SK-N-SH (cell line): Measurements from ENCODE around the gene ASPG. TPM values are rescaled to one million over a fixed set of nuclear protein-coding genes. Genes with fewer than 3 reads are reported as not detected.

Experiments
- CTCF ChIA-PET: fragments of 300-600, 350-600 bp; formaldehyde crosslinking; extraction: SDS; loops from one replicate; lab custom pipeline; 2021; lab: Yijun Ruan, JAX
- POLR2A ChIA-PET: fragments of 350-600 bp; sonication (Branson Sonifier 250); formaldehyde crosslinking; extraction: SDS; loops from one replicate; lab custom pipeline; 2020; ENCODE audit warnings: antibody characterized with exemption, inconsistent platforms; lab: Yijun Ruan, JAX
- DNase-seq: peaks from one replicate; pipeline ENCODE4 v3.0.0; 2012
- H2AFZ ChIP-seq: fragments of 200-600 bp; sonication (generic); 2 replicates; pipeline ENCODE4 v1.8.1; 2016; ENCODE audit warnings: antibody characterized with exemption, mild to moderate bottlenecking, low read depth
- H3F3A ChIP-seq: fragments of 200-600 bp; sonication (generic); replicated peaks from 2 replicates; pipeline ENCODE3; 2016; ENCODE audit warnings: antibody characterized with exemption, mild to moderate bottlenecking; ENCODE audit not compliant: insufficient read depth
- H3K27ac ChIP-seq, 2 experiments: fragments of 200-500 bp in 1 of 2; fragments of 200-600 bp in 1 of 2; sonication (Bioruptor generic) in 1 of 2; sonication (generic), shearing (Covaris generic) in 1 of 2; 2 replicates each; pipeline versions ENCODE4 v1.5.1 to v1.6.1; 2014 to 2016; ENCODE audit warnings: low read depth in 2 of 2, inconsistent platforms in 1 of 2, low read length in 1 of 2, mild to moderate bottlenecking in 1 of 2, mixed read lengths in 1 of 2
- H3K27me3 ChIP-seq: fragments of 200-600 bp; sonication (generic), shearing (Covaris generic); 2 replicates; pipeline ENCODE4 v1.6.1; 2016; ENCODE audit warnings: mixed run types; ENCODE audit not compliant: insufficient read depth
- H3K36me3 ChIP-seq, 2 experiments: fragments of 200-500 bp in 1 of 2; fragments of 200-600 bp in 1 of 2; sonication (Bioruptor generic) in 1 of 2; sonication (generic) in 1 of 2; replicated peaks in 1 of 2; 2 replicates each; pipeline versions ENCODE3 to v1.5.1; 2014 to 2016; ENCODE audit warnings: low read length in 1 of 2, mild to moderate bottlenecking in 1 of 2; ENCODE audit not compliant: insufficient read depth in 2 of 2, control insufficient read depth in 1 of 2
- H3K4me1 ChIP-seq, 2 experiments: fragments of 200-500 bp in 1 of 2; fragments of 200-600 bp in 1 of 2; sonication (Bioruptor generic) in 1 of 2; sonication (generic), shearing (Covaris generic) in 1 of 2; 2 replicates each; pipeline versions ENCODE4 v1.5.1 to v1.6.1; 2014 to 2016; ENCODE audit warnings: low read depth in 1 of 2, low read length in 1 of 2, mixed run types in 1 of 2; ENCODE audit not compliant: insufficient read depth in 2 of 2, control insufficient read depth in 1 of 2
- H3K4me2 ChIP-seq: fragments of 200-600 bp; sonication (generic), shearing (Covaris generic); 2 replicates; pipeline ENCODE4 v1.6.1; 2017; ENCODE audit warnings: mixed run types
- H3K4me3 ChIP-seq, 2 experiments: fragments of 200-500 bp in 1 of 2; fragments of 200-600 bp in 1 of 2; sonication (Bioruptor generic) in 1 of 2; sonication (generic), shearing (Covaris generic) in 1 of 2; 2 replicates each; pipeline versions ENCODE4 v1.5.1 to v1.8.1; 2014 to 2016; ENCODE audit warnings: low read depth in 2 of 2, inconsistent platforms in 1 of 2, low read length in 1 of 2, mild to moderate bottlenecking in 1 of 2, mixed read lengths in 1 of 2, moderate library complexity in 1 of 2
- H3K79me2 ChIP-seq: fragments of 200-600 bp; sonication (generic); 2 replicates; pipeline ENCODE4 v1.8.1; 2017; ENCODE audit warnings: mild to moderate bottlenecking; ENCODE audit not compliant: insufficient read depth
- H3K9ac ChIP-seq: fragments of 200-600 bp; sonication (generic); 2 replicates; pipeline ENCODE4 v1.6.1; 2017; ENCODE audit warnings: mixed run types
- H3K9me2 ChIP-seq: fragments of 200-600 bp; sonication (generic); 2 replicates; pipeline ENCODE4 v1.6.1; 2017; ENCODE audit warnings: mixed run types
- H3K9me3 ChIP-seq: fragments of 200-600 bp; sonication (generic); 2 replicates; pipeline ENCODE4 v1.6.1; 2017; ENCODE audit warnings: mixed run types, mild to moderate bottlenecking, moderate library complexity
- H4K20me1 ChIP-seq: fragments of 200-600 bp; sonication (generic); 2 replicates; pipeline ENCODE4 v1.6.1; 2017; ENCODE audit warnings: mild to moderate bottlenecking, mixed run types; ENCODE audit not compliant: insufficient read depth
- CHD2 ChIP-seq: fragments of 150-350 bp; IDR thresholded peaks from 2 replicates; pipeline ENCODE4 v1.6.1; 2018; ENCODE audit warnings: low read length; ENCODE audit not compliant: partially characterized antibody
- ELF1 ChIP-seq: IDR thresholded peaks from 2 replicates; pipeline ENCODE4 v1.4.0; 2012
- EZH2phosphoT487 ChIP-seq: fragments of 200-600 bp; sonication (generic); IDR thresholded peaks from 2 replicates; pipeline ENCODE4 v1.6.1; 2017; ENCODE audit warnings: low read depth, mixed run types, mild to moderate bottlenecking, antibody characterized with exemption, moderate library complexity, borderline replicate concordance
- FOXJ3 ChIP-seq: sonication (generic); formaldehyde crosslinking; IDR thresholded peaks from 2 replicates; pipeline ENCODE4 v1.5.1; 2020; ENCODE audit warnings: mild to moderate bottlenecking, missing genetic modification reagents
- FOXM1 ChIP-seq: IDR thresholded peaks from 2 replicates; pipeline ENCODE4 v1.4.0; 2012; ENCODE audit warnings: low read depth, mild to moderate bottlenecking
- GABPA ChIP-seq: IDR thresholded peaks from 2 replicates; pipeline ENCODE4 v1.4.0; 2012; ENCODE audit warnings: low read depth, mild to moderate bottlenecking
- GATA2 ChIP-seq: sonication (generic); formaldehyde crosslinking; IDR thresholded peaks from 2 replicates; pipeline ENCODE4 v1.5.0; 2020; ENCODE audit warnings: mild to moderate bottlenecking, missing genetic modification reagents
- JUND ChIP-seq: IDR thresholded peaks from 2 replicates; pipeline ENCODE4 v1.4.0; 2012
- MEF2A ChIP-seq: IDR thresholded peaks from 2 replicates; pipeline ENCODE4 v1.4.0; 2012; ENCODE audit warnings: low read depth, borderline replicate concordance
- NFIC ChIP-seq: IDR thresholded peaks from 2 replicates; pipeline ENCODE4 v1.4.0; 2012; ENCODE audit warnings: borderline replicate concordance
- POLR2AphosphoS5 ChIP-seq: IDR thresholded peaks from 2 replicates; pipeline ENCODE4 v1.6.1; 2012; ENCODE audit warnings: low read depth, low read length
- RCOR1 ChIP-seq: fragments of 150-350 bp; IDR thresholded peaks from 2 replicates; pipeline ENCODE4 v1.6.1; 2017; ENCODE audit warnings: antibody characterized with exemption, low read length
- RXRA ChIP-seq: IDR thresholded peaks from 2 replicates; pipeline ENCODE4 v1.4.0; 2012; ENCODE audit warnings: low read depth, mild to moderate bottlenecking, borderline replicate concordance
- SIN3A ChIP-seq: IDR thresholded peaks from 2 replicates; pipeline ENCODE4 v1.6.1; 2012; ENCODE audit warnings: low read depth, mild to moderate bottlenecking, low read length, moderate library complexity, borderline replicate concordance
- SMC3 ChIP-seq: IDR thresholded peaks from 2 replicates; pipeline ENCODE4 v1.6.1; 2012; ENCODE audit warnings: low read depth, low read length, improper control_type of control experiment
- TAF1 ChIP-seq: IDR thresholded peaks from 2 replicates; pipeline ENCODE4 v1.6.1; 2012; ENCODE audit warnings: low read depth, mild to moderate bottlenecking, low read length, moderate library complexity, borderline replicate concordance
- TCF12 ChIP-seq: IDR thresholded peaks from 2 replicates; pipeline ENCODE4 v1.4.0; 2012
- TEAD4 ChIP-seq: IDR thresholded peaks from 2 replicates; pipeline ENCODE4 v1.4.0; 2012; ENCODE audit warnings: mild to moderate bottlenecking, borderline replicate concordance; ENCODE audit not compliant: insufficient read depth
- YY1 ChIP-seq: IDR thresholded peaks from 2 replicates; pipeline ENCODE4 v1.4.0; 2012; ENCODE audit warnings: low read depth, mild to moderate bottlenecking
- WGBS: methylation state at CpG from one replicate; pipeline ENCODE4 v1.1.6; 2017; ENCODE audit warnings: low lambda C conversion rate; 5-methylcytosine and 5-hydroxymethylcytosine counted together
- polyA plus RNA-seq, 3 experiments: library from polyadenylated mRNA; depleted of rRNA; stranded (reverse); fragments of >200 nt; gene quantifications; 2 replicates each; pipeline ENCODE4 v1.2.3, GENCODE V29; 2012
- TF ChIP-seq, protein P1 (sequence below): IDR thresholded peaks from 2 replicates; pipeline ENCODE4 v1.6.1; 2012; ENCODE audit warnings: mild to moderate bottlenecking, low read depth, low read length, moderate library complexity
- TF ChIP-seq, protein P2 (sequence below): IDR thresholded peaks from 2 replicates; pipeline ENCODE4; 2012
- TF ChIP-seq, protein P3 (sequence below): fragments of 150-350 bp; IDR thresholded peaks from 2 replicates; pipeline ENCODE4 v1.6.1; 2017; ENCODE audit warnings: antibody characterized with exemption, low read length, low read depth, borderline replicate concordance
- TF ChIP-seq, protein P4 (sequence below): fragments of 150-350 bp; IDR thresholded peaks from 2 replicates; pipeline ENCODE4 v1.6.1; 2016; ENCODE audit warnings: mild to moderate bottlenecking, low read depth, low read length
- TF ChIP-seq, protein P5 (sequence below): IDR thresholded peaks from 2 replicates; pipeline ENCODE4 v1.4.0; 2012; ENCODE audit warnings: low read depth

The ASPG gene
- polyA plus RNA-seq, 1 of the 3 experiments (the other 2 are of a cell fraction), result not detected

DNA sequence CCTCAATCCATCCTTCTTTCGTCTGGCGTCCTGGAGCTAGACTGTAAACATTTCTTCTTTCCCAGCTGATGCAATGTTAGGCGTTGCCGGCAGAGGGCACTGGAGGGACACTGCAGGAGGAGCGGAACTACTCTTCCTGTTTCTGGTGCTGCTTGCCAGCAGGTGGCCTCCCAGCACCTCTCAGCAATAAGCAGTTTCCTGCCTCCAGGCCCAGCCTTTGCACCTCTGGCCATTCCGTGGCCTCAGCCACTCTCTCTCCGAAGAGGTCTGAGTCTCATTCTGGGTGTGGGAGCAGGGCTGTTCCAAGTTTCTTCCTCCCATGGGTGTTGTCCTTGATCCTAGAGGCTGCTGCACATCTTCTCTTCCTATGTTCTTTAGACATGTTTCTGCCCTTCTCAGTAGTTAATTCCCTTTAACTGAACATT, 7.5 kb upstream of the ASPG start (continued):
- TF ChIP-seq, protein P1, sequence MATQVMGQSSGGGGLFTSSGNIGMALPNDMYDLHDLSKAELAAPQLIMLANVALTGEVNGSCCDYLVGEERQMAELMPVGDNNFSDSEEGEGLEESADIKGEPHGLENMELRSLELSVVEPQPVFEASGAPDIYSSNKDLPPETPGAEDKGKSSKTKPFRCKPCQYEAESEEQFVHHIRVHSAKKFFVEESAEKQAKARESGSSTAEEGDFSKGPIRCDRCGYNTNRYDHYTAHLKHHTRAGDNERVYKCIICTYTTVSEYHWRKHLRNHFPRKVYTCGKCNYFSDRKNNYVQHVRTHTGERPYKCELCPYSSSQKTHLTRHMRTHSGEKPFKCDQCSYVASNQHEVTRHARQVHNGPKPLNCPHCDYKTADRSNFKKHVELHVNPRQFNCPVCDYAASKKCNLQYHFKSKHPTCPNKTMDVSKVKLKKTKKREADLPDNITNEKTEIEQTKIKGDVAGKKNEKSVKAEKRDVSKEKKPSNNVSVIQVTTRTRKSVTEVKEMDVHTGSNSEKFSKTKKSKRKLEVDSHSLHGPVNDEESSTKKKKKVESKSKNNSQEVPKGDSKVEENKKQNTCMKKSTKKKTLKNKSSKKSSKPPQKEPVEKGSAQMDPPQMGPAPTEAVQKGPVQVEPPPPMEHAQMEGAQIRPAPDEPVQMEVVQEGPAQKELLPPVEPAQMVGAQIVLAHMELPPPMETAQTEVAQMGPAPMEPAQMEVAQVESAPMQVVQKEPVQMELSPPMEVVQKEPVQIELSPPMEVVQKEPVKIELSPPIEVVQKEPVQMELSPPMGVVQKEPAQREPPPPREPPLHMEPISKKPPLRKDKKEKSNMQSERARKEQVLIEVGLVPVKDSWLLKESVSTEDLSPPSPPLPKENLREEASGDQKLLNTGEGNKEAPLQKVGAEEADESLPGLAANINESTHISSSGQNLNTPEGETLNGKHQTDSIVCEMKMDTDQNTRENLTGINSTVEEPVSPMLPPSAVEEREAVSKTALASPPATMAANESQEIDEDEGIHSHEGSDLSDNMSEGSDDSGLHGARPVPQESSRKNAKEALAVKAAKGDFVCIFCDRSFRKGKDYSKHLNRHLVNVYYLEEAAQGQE, result no peak
- TF ChIP-seq TCF12 (no peak), YY1 (no peak), ELF1 (peak; percentile 90), SIN3A (peak; percentile 42; the same call in 1 of the 2 replicates), TEAD4 (no peak), TAF1 (no peak), RCOR1 (peak; percentile 69; the same call in 1 of the 2 replicates), POLR2AphosphoS5 (no peak), NFIC (no peak), GABPA (no peak)
- TF ChIP-seq, protein P2, sequence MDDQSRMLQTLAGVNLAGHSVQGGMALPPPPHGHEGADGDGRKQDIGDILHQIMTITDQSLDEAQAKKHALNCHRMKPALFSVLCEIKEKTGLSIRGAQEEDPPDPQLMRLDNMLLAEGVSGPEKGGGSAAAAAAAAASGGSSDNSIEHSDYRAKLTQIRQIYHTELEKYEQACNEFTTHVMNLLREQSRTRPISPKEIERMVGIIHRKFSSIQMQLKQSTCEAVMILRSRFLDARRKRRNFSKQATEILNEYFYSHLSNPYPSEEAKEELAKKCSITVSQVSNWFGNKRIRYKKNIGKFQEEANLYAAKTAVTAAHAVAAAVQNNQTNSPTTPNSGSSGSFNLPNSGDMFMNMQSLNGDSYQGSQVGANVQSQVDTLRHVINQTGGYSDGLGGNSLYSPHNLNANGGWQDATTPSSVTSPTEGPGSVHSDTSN, result no peak

DNA sequence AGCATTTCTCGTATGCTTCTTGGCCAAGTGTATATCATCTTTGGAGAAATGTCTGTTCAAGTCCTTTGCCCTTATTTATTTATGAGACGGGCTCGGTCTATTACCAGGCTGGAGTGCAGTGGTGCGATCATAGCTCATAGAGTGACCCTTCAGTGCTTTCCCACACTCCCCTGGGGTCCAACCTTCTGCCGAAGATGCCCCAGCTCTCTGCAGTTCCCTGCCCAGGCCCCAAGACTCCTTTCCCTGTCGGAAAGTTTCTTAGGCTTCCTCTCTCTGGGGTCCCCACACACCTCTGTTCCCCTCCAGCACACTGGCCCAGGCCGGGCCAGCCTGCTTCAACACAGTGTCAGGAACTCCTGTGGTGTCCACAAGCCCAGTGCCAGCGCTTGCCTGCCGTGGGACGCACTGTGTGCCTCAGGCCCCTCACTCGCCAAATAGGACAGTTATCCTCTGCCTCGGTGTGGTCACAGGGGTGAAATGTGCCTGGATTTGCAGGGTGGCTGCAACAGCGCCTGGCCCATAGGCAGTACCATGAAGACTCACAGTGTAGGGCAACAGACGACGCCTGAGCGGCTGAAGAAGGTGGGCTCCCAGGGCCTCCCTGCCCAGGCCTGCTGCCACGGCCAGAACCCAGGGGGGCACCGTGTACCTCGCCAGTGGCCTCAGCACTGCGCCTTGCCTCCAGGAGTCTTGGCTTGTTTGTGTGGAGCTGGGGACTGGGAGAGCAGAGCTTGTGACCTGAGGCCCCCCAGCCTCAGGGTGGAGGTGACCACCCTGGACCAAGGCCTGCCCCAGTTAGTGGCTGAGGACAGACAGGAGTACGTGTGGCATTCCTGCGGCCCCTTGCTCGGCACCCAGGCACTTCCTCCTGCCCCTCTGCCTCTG, 4.9 kb upstream of the ASPG start:
- Histone ChIP-seq H2AFZ (no peak overlapping the region), H3K27ac (no peak overlapping the region)
- DNase-seq, result no peak
- TF ChIP-seq TEAD4 (no peak), FOXM1 (no peak), SMC3 (no peak), MEF2A (no peak), TAF1 (no peak), GATA2 (CRISPR knock-in tag) (no peak), FOXJ3 (no peak), EZH2phosphoT487 (no peak), CHD2 (no peak), JUND (no peak), RXRA (no peak)
- TF ChIP-seq, protein P3, sequence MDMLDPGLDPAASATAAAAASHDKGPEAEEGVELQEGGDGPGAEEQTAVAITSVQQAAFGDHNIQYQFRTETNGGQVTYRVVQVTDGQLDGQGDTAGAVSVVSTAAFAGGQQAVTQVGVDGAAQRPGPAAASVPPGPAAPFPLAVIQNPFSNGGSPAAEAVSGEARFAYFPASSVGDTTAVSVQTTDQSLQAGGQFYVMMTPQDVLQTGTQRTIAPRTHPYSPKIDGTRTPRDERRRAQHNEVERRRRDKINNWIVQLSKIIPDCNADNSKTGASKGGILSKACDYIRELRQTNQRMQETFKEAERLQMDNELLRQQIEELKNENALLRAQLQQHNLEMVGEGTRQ, result no peak
- TF ChIP-seq, protein P2, result no peak
- TF ChIP-seq, protein P4, sequence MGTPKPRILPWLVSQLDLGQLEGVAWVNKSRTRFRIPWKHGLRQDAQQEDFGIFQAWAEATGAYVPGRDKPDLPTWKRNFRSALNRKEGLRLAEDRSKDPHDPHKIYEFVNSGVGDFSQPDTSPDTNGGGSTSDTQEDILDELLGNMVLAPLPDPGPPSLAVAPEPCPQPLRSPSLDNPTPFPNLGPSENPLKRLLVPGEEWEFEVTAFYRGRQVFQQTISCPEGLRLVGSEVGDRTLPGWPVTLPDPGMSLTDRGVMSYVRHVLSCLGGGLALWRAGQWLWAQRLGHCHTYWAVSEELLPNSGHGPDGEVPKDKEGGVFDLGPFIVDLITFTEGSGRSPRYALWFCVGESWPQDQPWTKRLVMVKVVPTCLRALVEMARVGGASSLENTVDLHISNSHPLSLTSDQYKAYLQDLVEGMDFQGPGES, result no peak
- TF ChIP-seq, protein P5, sequence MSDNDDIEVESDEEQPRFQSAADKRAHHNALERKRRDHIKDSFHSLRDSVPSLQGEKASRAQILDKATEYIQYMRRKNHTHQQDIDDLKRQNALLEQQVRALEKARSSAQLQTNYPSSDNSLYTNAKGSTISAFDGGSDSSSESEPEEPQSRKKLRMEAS, result no peak

More for the DNA sequence above, 4.9 kb upstream of the ASPG start:
- H3K9me3 ChIP-seq, result no peaks in the 10 kb centered on the region
- H3F3A ChIP-seq, result no peaks in the 10 kb centered on the region
- no peaks in the 10 kb centered on the region; the same call in 1 of the 2 replicates for H3K27me3 ChIP-seq
- H3K79me2 ChIP-seq, result no peaks in the 10 kb centered on the region
- no peaks in the 10 kb centered on the region for H3K36me3 ChIP-seq
- WGBS, result 69% methylated on average over 18 of the region's 23 CpGs
- H3K9me2 ChIP-seq, result no peaks in the 10 kb centered on the region
- ChIA-PET CTCF (interaction anchor here (5.2 kb wide), 1 partner anchor 13 kb away, joined by 61 read pairs; no protein-coding TSS in a partner anchor), POLR2A (no interaction called here)
- no peak overlapping the region for H3K4me3 ChIP-seq
- H3K4me1 ChIP-seq, result peaks cover 0 to 15% of the 10 kb centered on the region in 2 experiments; a peak in 1 of 4 replicates
- H3K4me2 ChIP-seq, result no peak overlapping the region
- no peak overlapping the region for H3K9ac ChIP-seq
- H4K20me1 ChIP-seq, result no peaks in the 10 kb centered on the region
